Endometrium (tissue), 2 donors: ENCODE results near the gene ABR.
"Not testable (repeated sequence)": the region's sequence is repeated elsewhere in the genome, so short reads cannot be mapped to it uniquely, and the experiment has no call there.

Experiments
- FAIRE-seq: peaks from 2 replicates; lab custom pipeline; 2012; peaks lifted over from hg19 to GRCh38; lab: Jason Lieb, UNC
- donor health status: control.
- donor health status: control.

Gene ABR

GRCh38 chr17:1147664-1148063 is 32.1 kb downstream of the ABR start:
- no peak for FAIRE-seq

DNA sequence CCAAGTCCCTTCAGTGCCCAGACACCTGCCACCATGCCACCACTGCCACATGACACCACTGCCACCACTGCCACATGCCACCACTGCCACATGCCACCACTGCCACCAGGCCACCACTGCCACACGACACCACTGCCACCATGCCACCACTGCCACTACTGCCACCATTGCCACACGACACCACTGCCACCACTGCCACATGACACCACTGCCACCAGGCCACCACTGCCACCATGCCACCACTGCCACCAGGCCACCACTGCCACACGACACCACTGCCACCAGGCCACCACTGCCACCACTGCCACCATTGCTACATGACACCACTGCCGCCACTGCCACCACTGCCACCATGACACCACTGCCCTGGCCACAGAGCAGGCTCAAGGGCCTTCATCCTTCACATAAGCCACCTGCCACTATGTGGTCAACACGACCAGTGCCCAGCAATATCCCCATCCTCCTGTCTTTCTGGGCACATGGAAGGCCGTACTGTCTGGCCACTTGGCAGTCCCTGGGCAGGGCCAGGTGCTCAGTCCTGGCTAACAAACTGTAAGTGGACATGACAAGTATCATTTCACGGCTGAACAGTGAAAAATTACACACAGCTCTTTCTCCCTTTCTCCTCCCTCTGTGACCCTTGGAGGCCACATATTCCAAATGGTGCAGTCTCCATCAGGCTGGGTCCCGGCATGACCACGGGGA is 33.1 kb downstream of the ABR start:
- no peak for FAIRE-seq

- FAIRE-seq: no peak
These were observed 34.3 kb downstream of the ABR start for GRCh38 chr17:1145311-1145986.

GRCh38 chr17:1144162-1144561 is 35.6 kb downstream of the ABR start:
- no peak for FAIRE-seq

DNA sequence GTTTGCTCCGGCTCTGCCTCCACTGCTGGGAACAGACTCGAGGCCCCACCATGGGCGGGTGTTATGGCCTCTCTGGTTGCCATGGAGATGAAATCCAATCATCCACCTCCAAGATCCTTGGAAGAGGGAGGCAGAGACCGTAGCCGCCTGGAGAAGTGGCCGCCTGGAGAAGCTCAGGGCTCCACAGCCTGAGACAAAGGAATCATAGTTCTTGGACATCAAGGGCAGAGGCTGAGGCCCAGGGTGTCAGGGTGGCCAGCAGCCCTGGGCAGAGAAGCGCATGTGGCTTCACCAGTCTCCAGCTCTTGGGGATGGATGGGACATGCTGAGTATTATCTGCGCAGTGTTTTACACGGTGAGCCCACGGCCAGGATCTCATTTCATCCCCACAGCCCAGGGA is 36.2 kb downstream of the ABR start:
- FAIRE-seq: no peak

DNA sequence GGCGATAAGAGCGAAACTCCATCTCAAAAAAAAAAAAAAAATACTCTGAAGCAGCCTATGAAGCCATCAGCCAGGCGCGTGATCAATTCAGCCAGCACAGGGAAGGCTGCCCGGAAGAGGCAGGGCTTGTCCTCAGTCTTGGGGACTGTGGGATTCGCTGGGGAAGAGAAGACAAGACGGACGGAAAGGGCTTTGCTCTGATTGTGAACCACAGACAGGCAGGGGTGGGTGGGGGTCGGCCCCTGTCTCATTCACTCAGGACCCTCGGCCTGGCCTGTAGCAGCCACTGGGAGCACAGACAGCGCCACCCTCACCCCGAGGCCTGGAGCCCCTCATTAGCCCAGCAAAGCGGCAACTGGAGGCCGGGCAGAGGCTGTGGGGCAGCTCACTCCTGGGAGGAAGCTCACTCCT is 37.2 kb downstream of the ABR start:
- FAIRE-seq: no peak

- no peak for FAIRE-seq
These were observed 42.3 kb downstream of the ABR start for GRCh38 chr17:1137465-1137894.

DNA sequence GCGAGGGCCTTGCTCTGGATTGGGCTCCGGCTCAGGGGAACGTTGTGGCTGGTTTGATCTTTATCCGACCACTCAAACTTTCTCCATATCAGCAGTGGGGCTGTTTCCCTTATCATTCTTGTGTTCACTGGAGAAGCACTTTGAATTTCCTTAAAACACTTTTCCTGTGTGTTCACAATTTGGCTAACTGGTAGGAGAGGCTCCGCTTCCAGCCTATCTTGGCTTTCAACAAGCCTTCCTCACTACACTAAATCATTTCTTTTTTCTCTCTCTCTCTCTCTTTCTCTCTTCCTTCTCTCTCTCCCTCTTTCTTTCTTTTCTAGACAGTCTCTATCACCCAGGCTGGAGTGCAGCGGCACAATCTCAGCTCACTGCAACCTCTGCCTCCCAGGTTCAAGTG is 43.0 kb downstream of the ABR start:
- no peak for FAIRE-seq

DNA sequence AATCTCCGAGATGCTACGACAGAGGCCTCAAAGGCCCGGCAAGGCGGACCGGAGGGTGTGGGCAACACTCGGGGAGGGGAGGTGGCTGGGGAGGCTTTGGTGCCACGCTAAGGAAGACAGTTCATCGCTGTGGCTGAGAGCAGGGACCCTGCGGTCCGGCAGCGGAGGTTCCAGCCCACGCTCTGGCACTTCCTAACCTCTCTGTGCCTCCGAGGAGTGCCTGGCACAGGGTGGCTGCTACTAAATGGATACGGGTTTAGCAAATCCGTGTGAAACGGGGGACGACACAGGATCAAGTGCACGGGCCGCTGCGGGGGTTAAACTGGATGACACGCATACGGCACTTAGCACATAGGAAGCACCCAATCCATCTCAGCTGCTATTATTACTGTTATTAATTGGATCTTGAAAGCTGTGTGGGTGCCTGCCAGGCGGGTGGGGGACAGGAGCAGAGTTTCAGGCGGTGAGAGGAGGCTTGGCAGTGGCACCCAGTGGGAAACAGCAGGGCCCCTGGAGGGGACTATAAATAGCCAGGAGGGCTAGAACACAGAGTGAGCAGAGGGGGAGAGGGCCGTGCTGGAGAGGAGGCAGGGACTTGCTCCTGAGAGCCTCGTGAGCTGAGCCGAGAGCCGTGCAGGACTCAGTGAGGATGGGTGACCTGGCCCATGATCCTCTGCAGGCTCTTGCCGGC is 45.0 kb downstream of the ABR start:
- FAIRE-seq: no peak

- FAIRE-seq: no peak
These were observed 49.6 kb downstream of the ABR start for GRCh38 chr17:1130191-1130590.

DNA sequence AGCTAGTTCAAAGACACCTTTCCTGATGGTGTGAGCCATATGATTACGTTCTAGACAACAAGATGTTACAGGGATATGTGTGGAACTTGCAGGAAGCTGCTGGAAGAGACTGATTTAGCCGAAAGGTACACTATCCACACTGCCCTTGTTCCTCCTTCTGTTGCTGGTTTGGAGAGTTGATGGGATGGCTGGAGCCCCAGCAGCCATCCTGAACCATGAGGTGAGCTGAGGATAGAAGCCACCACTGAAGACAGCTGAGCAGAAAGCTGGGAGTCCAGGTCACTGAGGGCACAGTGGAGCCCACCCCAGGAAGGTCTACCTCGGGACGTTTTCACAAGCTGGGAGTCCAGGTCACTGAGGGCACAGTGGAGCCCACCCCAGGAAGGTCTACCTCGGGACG is 51.3 kb downstream of the ABR start:
- not testable (repeated sequence) for FAIRE-seq

DNA sequence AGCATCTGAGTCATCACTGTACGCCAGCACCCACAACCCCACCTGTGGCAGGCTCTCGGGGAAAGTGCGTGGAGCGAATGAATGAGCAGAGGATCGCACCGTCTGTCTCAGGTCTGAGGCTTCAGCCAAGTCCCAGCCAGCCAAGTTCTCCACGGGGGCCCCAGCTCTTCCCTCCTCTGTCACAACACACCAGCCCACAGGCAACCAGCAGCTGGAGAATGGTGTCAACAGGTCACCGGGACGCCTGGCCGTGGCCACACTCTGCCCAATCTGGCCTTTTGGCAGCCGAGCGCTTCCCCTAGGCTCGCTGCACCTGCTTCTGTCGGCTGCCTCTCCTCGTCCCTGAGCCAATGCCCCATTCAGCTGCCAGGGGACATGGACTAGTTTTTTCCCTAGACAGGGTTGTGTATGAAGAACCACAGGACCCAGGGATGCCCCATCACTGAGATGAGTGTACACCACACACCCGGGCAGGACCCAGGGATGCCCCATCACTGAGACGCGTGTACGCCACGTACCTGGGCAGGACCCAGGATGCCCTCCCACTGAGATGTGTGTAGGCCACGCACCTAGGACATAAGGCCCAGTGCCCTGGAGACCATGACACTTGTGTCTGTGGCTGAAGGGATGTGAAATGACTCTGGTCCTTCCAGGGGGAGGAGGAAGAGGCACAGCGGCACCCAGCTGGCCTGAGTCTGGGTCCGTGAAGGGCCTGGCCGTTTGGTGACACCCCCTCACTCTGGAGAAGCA is 52.8 kb downstream of the ABR start:
- FAIRE-seq: no peak

- no peak for FAIRE-seq
These were observed 53.5 kb downstream of the ABR start for GRCh38 chr17:1126250-1126797.

- FAIRE-seq: no peak
These were observed 54.0 kb downstream of the ABR start for GRCh38 chr17:1125788-1126145.

DNA sequence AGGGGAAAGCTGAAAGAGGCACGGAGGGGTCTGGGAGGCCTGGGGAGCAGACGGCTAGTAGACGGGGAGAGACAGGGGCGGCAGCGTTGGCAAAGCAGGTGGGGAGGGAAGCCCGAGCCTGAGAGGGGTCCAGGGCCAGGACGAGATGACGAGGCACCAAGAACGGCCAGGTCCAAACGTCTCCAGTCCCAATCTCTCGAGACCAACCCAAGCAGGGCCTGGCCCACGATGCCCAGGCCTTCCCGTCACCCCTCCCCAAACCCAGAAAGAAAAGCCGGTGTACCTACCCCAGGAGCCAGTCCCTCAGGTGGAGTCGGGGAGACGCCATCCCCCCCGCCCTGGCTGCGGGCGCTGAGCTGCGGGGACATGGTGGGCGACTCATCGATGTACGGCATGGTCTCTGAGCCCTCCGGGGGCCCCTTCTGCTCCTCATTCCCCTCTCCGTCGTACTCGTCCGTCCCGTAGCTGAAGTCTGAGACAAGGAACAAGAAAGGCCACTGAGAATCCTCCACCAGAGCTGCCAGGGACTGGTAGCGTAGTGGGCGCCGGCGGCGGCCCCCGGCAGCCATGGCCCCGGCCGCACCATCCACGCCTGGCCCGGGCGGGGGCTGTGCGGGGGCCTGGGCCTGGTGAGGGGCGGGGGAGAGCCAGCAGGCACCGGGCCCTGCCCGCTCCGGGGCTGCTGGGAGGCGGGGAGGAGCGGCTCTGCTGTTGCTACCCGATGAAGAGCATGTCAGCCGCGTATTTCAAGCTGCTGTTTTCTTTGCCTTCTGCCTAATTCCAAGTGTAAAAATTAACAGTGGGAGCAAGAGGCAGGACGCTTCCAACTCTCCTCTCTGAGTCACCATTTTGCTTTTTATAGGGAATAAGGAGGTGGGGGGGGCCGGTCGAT is 54.6 kb downstream of the ABR start:
- no peak for FAIRE-seq

GRCh38 chr17:1123921-1124715 is 55.7 kb downstream of the ABR start:
- FAIRE-seq: no peak

DNA sequence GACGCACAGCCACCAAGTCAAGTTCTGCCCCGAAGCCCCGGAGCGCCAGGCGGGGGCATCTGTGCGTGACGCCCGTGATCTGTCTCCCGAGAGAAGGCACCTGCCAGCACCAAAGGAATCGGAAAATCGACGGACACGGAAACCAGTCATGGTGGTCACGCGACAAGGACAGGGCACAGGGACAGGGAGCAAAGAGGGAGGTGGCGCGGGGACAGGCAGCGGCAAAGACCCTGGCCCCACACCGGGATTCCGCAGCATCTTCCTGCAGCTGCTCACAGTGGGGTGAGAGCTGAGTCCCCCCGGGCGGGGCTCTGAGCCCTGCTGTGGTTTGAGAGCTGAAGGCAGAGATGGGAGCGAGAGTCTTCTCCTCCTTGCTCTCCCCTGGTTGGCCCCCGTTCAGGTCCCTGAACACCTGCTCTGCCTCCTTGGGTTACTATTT is 56.4 kb downstream of the ABR start:
- no peak for FAIRE-seq

DNA sequence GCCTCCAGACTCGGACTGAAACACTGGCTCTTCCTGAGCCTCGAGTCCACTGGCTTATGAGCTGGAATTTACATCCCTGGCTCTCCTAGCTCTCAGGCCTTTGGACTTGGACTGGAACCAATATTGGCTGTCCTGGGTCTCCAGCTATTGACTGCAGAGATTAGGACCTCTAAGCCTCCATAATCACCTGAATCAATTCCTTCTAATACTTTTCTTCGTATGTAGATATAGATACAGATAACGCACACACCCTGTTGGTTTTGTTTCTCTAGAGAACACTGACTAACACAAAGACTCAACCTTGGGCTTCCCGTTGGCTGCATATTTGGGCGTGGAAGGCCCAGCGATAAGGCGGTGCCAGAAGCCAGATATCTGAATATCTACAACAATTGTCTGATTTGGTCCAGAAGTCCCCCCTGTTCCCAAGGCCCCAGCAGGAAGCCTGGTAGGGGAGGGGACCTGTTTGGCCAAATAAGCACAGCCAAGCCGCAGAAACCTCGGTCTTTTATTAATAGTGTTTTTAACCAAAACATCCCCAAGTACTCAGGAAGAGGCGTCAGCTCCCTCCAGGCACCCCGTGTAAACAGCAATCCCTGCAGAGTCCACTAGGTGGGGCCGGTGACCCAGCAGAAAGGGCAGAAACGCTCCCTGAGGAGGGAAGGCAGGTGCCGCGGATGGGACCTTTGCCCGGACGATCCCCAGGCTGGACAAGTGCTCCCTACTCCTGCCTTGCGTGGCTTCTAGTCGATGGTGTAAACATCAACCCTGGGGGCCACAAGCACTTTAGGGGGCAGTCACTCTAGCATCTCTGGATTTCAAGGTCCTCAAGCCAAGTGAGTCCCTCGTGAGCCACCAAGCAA is 57.0 kb downstream of the ABR start:
- no peak for FAIRE-seq

DNA sequence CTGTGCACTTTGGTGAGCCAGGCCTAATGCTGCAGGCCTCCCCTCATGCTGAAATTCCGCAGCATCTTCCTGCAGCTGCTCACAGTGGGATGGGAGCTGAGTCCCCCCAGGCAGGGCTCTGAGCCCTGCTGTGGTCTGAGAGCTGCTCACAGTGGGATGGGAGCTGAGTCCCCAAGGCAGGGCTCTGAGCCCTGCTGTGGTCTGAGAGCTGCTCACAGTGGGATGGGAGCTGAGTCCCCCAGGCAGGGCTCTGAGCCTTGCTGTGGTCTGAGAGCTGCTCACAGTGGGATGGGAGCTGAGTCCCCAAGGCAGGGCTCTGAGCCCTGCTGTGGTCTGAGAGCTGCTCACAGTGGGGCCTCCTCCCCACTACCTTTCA is 58.4 kb downstream of the ABR start:
- FAIRE-seq: not testable (repeated sequence)
